Body of pancreas (tissue), 4 donors: ENCODE results near the gene ANAPC15. TPM values are rescaled to one million over a fixed set of nuclear protein-coding genes. Genes with fewer than 3 reads are reported as not detected.
A peak's percentile ranks its signal among the peaks of the same experiment; 100 is the strongest.

Source experiments
- ATAC-seq: fragments of 150-250 bp; one replicate; pipeline ENCODE4 v1.9.1; 2016
- DNase-seq, 4 donors: peaks; one replicate each; pipeline ENCODE4 v3.0.0-alpha.2; 2019
- H3K27ac ChIP-seq, 4 donors: fragments of 200-600 bp; sonication (generic); 1 replicate in 3 of 4; 2 replicates in 1 of 4; pipeline versions ENCODE4 v1.5.1 to v1.6.1; 2016 to 2019; ENCODE audit warnings: mild to moderate bottlenecking in 1 of 4, mixed read lengths in 1 of 4, moderate library complexity in 1 of 4
- H3K27me3 ChIP-seq, 2 donors: fragments of 200-600 bp; sonication (generic); one replicate each; pipeline ENCODE4 v1.6.0; 2016; ENCODE audit warnings: mild to moderate bottlenecking in 1 of 2
- H3K36me3 ChIP-seq, 2 donors: fragments of 200-600 bp; sonication (generic); replicated peaks in 1 of 2; 2 replicates each; pipeline ENCODE4 v1.5.1; 2016; ENCODE audit warnings: low read depth in 2 of 2; ENCODE audit not compliant: insufficient read depth in 1 of 2
- H3K4me1 ChIP-seq: fragments of 200-600 bp; sonication (generic); one replicate; pipeline ENCODE4 v1.6.0; 2016
- H3K4me3 ChIP-seq, 2 donors: fragments of 200-600 bp; sonication (generic); 1 replicate in 1 of 2; 2 replicates in 1 of 2; pipeline ENCODE4 v1.5.1; 2016 to 2019
- H3K9me3 ChIP-seq, 3 donors: fragments of 200-600 bp; sonication (generic); 1 replicate in 2 of 3; 2 replicates in 1 of 3; pipeline ENCODE4 v1.5.1; 2016
- POLR2A ChIP-seq, 3 donors: fragments of 450-650 bp; IDR thresholded peaks; one replicate each; pipeline ENCODE4 v1.6.1; 2016; ENCODE audit warnings: antibody characterized with exemption in 3 of 3, mild to moderate bottlenecking in 2 of 3
- WGBS, 2 donors: methylation state at CpG; one replicate each; pipeline ENCODE4 v1.1.5; 2017; 5-methylcytosine and 5-hydroxymethylcytosine counted together
- intact Hi-C: fragments of 100-400 bp; cut with DNase I; formaldehyde crosslinking; loops from one replicate; pipeline ENCODE4 v1.15.1; 2023
- total RNA-seq, 2 donors: library from RNA; depleted of rRNA; stranded (reverse); fragments of >200 nt; gene quantifications; one replicate each; pipeline ENCODE4 v1.1.0, GENCODE V29; 2016
- TF ChIP-seq, protein P1 (sequence below), 7 experiments: fragments of 450-650 bp in 4 of 7; fragments of 200-600 bp in 3 of 7; sonication (generic) in 3 of 7; IDR thresholded peaks; one replicate each; pipeline ENCODE4 v1.5.1; 2016 to 2019; ENCODE audit warnings: antibody characterized with exemption in 7 of 7

ANAPC15 gene
- total RNA-seq, 2 donors from 2014 or later, result 14.2 to 22.1 TPM

DNA sequence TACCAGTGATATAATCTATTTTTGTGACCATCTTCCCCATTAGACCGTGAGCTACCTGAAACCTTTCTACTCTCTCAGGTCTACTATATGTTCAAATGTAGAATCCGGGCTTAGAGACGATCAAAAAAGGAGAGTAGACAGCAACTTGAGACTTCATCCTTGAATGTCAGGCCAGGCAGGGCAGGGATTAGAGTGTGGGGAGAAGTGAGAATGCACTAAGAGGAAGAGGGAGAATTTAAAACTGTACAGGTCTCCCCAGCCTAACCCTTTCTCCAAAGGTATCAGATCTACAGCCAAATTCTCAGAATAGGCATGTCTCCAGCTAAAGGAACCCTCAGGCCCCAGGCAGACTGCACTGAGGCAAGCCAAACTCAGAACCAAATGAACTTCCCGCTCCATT is 10.3 kb downstream of the ANAPC15 start:
- no peaks in the 10 kb centered on the region for H3K9me3 ChIP-seq
- WGBS, 2 donors, result 29 to 36% methylated on average over 4 of the region's 4 CpGs
- ATAC-seq, result no peak
- peak overlapping the region in 3 of 4 donors; percentile 84 to 95 (median 89) for H3K27ac ChIP-seq
- H3K4me1 ChIP-seq, result peaks cover 27% of the 10 kb centered on the region
- H3K4me3 ChIP-seq, result peak overlapping the region; percentile 37 to 80
- DNase-seq, result no peak
- TF ChIP-seq, protein P1, sequence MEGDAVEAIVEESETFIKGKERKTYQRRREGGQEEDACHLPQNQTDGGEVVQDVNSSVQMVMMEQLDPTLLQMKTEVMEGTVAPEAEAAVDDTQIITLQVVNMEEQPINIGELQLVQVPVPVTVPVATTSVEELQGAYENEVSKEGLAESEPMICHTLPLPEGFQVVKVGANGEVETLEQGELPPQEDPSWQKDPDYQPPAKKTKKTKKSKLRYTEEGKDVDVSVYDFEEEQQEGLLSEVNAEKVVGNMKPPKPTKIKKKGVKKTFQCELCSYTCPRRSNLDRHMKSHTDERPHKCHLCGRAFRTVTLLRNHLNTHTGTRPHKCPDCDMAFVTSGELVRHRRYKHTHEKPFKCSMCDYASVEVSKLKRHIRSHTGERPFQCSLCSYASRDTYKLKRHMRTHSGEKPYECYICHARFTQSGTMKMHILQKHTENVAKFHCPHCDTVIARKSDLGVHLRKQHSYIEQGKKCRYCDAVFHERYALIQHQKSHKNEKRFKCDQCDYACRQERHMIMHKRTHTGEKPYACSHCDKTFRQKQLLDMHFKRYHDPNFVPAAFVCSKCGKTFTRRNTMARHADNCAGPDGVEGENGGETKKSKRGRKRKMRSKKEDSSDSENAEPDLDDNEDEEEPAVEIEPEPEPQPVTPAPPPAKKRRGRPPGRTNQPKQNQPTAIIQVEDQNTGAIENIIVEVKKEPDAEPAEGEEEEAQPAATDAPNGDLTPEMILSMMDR (IDR thresholded peaks at IDR 0.05), result no peak
- TF ChIP-seq POLR2A (IDR thresholded peaks at IDR 0.05), result no peak
- no peaks in the 10 kb centered on the region for H3K27me3 ChIP-seq
- intact Hi-C loops, result no loop called here
- H3K36me3 ChIP-seq, result peaks cover 14 to 18% of the 10 kb centered on the region in 2 donors

DNA sequence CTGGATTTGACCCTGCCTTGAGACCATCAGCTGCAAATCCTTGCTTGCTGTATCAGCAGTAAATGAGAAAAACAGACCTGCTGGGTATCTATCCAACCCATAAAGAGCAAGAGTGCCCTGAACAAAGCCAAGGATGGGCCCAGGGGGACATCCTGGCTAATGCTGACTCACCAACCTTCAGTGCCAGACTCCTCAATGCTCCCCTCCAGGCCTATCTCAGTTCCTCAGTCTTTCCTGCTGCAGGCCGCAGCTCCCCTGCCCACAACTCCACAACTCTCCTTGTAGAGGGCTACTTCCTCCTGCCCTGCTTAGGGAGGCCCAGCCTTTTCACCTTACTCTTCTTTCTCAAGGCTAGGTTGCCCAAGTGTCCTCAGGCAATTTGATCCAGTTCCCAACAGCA is 12.0 kb downstream of the ANAPC15 start:
- DNase-seq (no peak), ATAC-seq (no peak)
- Histone ChIP-seq H3K4me1 (peaks cover 27% of the 10 kb centered on the region), H3K27me3 (no peaks in the 10 kb centered on the region), H3K27ac (no peak overlapping the region), H3K9me3 (no peaks in the 10 kb centered on the region), H3K4me3 (no peak overlapping the region), H3K36me3 (peaks cover 14 to 18% of the 10 kb centered on the region in 2 donors)
- TF ChIP-seq POLR2A (IDR thresholded peaks at IDR 0.05), result no peak
- TF ChIP-seq, protein P1 (IDR thresholded peaks at IDR 0.05), result no peak
- intact Hi-C loops, result no loop called here
- WGBS, 2 donors, result 80 to 87% methylated on average over 1 of the region's 1 CpG

DNA sequence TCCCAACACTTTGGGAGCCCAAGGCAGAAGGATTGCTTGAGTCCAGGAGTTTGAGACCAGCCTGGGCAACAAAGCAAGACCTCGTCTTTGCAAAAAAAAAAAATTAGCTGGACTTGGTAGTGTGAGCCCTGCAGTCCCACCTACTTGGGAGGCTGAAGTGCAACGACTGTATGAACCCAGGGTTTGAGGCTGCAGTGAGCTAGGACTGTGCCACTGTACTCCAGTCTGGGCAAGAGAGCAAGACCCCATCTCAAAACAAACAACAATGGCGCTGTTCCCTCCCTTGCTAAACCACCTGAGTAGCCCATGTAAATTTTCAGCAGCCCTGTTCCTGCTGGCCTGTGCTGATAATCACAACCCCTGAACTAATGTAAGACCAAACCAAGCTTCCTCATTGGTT is 12.5 kb downstream of the ANAPC15 start:
- TF ChIP-seq POLR2A (IDR thresholded peaks at IDR 0.05), result no peak
- TF ChIP-seq, protein P1 (IDR thresholded peaks at IDR 0.05), result no peak
- intact Hi-C loops, result no loop called here
- H3K27me3 ChIP-seq, result no peaks in the 10 kb centered on the region
- no peak overlapping the region for H3K27ac ChIP-seq
- DNase-seq (no peak), ATAC-seq (no peak)
- no peaks in the 10 kb centered on the region for H3K9me3 ChIP-seq
- WGBS, 2 donors, result 58 to 75% methylated on average over 3 of the region's 3 CpGs
- peaks cover 27% of the 10 kb centered on the region for H3K4me1 ChIP-seq
- peaks cover 14 to 18% of the 10 kb centered on the region in 2 donors for H3K36me3 ChIP-seq
- H3K4me3 ChIP-seq, result no peak overlapping the region

DNA sequence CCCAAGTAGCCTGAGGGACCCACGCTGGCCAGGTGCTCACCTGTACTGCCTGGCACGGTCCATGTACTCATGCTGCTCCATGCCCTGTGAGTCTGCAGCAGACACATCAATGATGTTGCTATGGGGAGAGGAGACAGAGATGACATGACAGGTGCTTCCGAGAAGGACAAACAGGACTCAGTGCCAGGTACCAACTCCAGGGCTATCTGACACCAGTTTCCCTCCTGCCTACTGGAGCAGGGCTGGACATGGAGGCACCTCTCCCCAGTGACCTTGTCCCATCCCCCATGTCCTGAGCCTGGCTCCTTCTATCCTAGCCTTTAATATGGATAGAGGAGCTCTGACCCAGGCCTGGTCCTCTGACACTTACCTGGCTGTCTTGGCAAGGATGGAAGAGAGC is 13.8 kb downstream of the ANAPC15 start:
- TF ChIP-seq, protein P1 (IDR thresholded peaks at IDR 0.05), result no peak
- no peak for TF ChIP-seq POLR2A (IDR thresholded peaks at IDR 0.05)

DNA sequence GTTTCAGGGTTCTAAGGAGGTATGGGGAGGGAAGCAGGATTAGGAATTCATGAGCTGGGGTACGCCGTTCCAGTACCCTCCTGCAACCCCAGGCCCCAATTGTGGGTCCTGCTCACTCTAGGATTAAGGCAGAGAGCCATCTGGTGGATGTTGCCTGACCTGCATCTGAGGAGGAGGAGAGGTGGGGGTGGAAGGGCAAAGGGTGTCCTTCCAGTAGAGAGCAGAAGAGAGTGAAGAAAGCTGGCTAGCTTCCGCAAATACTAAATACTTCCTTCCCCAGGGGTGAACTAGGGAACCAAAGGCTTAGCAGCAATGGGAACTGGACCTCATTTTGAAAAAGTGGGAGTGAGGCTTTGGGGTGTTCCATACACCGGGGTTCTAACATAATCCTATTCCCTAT is 21.2 kb downstream of the ANAPC15 start:
- Histone ChIP-seq H3K27ac (peak overlapping the region in 3 of 4 donors; percentile 28 to 57 (median 43)), H3K4me3 (no peak overlapping the region), H3K9me3 (no peaks in the 10 kb centered on the region), H3K4me1 (peaks cover 15% of the 10 kb centered on the region), H3K36me3 (peaks cover 0 to 4% of the 10 kb centered on the region in 2 donors), H3K27me3 (no peaks in the 10 kb centered on the region)
- intact Hi-C loops, result loop anchor here (5.0 kb wide), 1 partner anchor 64 kb away; no protein-coding TSS in a partner anchor
- TF ChIP-seq POLR2A (IDR thresholded peaks at IDR 0.05), result no peak
- TF ChIP-seq, protein P1 (IDR thresholded peaks at IDR 0.05), result peak; percentile 55 to 98 (median 82)
- DNase-seq (peak; percentile 72 to 83 (median 79)), ATAC-seq (peak; percentile 93)
- WGBS, 2 donors, result 24 to 39% methylated on average over 4 of the region's 4 CpGs

More for the DNA sequence above, 13.8 kb downstream of the ANAPC15 start:
- no peak for DNase-seq
- no peaks in the 10 kb centered on the region for H3K9me3 ChIP-seq
- no peaks in the 10 kb centered on the region for H3K27me3 ChIP-seq
- no peak for ATAC-seq
- no peak overlapping the region for H3K27ac ChIP-seq
- H3K4me3 ChIP-seq, result no peak overlapping the region
- H3K4me1 ChIP-seq, result peaks cover 24% of the 10 kb centered on the region
- 94 to 100% methylated on average over 2 to 3 of the region's 3 CpGs for WGBS, 2 donors
- H3K36me3 ChIP-seq, result peaks cover 14 to 22% of the 10 kb centered on the region in 2 donors
- intact Hi-C loops, result no loop called here
